Suppressor macrophage treated with lipopolysaccharide for 1 hour (primary cell): ENCODE data around the gene SNAPC1.
"Not testable (repeated sequence)": the region's sequence is repeated elsewhere in the genome, so short reads cannot be mapped to it uniquely, and the experiment has no call there.

Experiments
- DNase-seq, 3 donors: peaks; one replicate each; pipeline ENCODE4 v3.0.0-alpha.2; 2020 to 2022

SNAPC1 gene

DNA sequence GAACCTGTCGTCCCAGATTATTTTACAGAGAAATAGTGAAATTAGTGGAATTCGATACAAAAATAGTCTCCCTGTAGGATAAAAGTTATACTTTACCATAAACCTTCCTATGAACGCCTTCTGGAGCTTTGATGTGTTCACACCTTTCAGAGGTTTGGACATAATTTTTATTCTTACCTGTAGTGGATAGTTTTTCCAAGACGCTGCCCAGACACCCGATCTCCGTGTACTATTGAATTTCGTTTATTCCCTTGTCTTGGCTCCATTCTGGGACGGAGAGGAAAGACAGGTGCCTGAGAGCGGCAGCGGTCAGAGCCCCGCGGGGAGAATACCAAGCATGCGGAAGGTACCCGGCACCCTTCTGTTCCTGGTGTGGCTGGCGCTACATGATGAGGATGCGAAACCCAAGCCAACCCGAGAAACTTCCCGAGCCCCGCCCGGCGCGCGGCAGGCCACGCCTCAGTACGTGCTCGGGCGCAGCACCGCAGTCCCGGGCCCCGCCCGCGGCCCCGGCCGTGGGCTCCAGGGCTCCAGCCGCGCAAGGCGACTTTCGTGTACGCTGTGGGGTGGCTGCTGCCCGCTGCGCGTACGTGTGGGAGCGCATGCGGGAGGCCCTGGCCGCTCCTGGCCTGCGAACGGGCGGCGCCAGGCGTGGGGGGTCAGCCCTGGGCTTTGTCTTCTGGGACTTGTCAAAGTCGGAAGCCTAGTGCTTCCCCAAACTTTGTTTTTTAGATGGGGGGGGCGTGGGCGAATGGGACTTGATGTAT, 11.3 kb upstream of the SNAPC1 start:
- peak; percentile 94 to 97 (median 96) for DNase-seq

DNA sequence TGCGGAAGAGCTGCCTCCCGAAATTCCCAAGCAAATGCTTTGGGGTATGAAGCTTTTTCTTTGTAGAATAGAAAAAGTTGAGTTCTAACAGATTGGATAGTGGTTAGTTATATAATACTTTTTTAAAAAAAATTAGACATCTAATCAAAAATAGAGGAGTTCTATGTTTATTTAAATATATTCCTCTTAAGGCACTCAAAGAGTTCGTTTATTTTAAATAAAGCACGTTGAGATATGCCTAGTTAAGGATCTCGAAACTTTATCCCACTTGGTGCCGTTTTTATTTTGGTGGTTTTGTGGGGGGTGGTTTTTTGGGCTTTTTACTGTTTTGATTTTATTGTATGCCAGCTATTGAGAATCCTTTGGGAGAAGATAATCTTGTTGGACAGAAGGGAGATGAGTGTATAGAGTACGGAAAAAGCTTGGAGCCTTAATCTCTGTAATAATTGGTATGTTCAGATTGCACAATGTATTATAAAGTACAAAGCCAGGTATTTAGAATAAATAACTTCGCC, 10.7 kb upstream of the SNAPC1 start:
- DNase-seq: no peak

DNA sequence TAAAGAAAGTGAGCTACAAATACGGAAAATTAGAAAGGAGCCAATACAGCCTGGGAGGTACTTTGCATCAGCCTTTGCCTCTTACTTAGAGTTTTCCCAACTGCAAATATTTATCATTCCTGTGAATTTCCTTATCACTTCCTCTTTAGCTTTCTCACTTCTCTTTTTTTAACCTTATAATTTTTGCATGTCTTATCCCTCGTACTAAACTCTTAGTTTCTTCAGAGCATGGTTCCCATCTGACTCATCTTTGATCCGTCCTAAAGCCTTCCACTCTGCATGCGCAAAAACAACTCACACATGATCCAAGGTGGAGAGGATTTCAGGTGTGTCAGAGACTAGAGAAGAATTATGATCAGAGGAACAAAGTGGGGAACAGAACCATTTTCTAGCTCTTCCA, 9.6 kb upstream of the SNAPC1 start:
- peak; percentile 50 to 85 (median 85) for DNase-seq

DNA sequence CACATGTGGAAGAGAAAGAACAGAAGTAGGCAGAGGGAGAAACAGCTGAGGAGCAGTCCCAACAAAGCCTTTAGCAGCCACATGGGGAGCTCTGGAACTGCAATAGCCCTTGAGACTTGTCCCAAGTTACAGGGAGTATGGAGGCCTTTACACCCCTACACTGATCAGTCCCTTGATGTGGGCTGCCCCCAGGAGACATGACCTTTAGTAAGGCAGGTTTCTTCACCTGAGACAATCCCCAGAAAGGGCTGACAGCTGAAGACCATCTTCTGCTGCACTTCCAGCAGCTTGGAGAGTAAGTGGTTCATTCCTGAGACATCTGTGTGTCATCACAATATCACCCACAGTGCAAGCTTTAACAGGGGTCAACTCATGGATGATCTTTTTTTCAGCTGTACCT, 8.6 kb upstream of the SNAPC1 start:
- peak in 1 of 3 donors; percentile 7 for DNase-seq

DNA sequence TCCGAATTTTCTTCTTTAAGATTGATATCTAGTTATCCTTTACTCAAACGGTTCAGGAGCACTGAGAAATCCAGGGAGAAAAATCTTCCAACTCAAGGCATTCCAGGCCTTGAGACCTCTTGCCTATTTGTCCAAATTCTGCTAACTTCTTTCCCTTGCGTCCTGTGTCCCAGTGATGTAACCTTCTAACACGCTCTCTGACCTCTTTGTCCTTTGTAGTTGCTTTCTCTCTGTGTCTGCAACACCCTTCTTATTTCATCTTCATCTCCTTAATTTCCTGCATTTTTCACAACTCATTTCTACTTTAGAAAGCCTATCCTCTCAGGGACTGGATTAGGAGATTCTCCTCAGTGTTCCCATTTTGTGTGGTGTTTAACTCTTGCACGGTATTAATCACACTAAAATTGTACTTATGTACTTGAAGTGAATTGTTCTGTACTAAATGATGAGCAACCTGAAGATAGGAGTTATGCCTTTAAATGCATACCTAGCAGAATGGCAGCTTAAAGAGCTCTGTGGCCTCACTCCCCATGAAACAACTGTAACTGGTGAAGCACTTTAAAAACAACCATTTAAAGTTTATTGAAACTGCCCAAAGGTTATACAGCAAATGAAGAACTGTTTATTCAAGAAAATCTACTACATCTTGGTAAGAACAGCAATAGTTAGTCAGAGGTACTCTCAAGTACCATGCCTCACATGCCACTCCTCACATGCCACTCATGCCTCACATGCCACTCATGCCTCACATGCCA, 7.4 kb upstream of the SNAPC1 start:
- peak in 1 of 3 donors; percentile 16 for DNase-seq

DNA sequence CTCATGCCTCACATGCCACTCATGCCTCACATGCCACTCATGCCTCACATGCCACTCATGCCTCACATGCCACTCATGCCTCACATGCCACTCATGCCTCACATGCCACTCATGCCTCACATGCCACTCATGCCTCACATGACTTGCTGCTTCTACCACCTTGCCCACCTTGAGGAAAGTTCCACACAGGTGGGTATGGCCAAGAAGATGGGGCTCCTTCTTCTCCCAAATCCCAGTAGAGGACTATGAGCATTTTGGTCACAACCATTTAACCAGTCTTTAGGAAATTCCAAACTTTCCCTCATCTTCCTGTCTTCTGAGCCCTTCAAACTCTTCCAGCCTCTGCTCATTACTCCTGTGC, 6.9 kb upstream of the SNAPC1 start:
- DNase-seq: not testable (repeated sequence)

DNA sequence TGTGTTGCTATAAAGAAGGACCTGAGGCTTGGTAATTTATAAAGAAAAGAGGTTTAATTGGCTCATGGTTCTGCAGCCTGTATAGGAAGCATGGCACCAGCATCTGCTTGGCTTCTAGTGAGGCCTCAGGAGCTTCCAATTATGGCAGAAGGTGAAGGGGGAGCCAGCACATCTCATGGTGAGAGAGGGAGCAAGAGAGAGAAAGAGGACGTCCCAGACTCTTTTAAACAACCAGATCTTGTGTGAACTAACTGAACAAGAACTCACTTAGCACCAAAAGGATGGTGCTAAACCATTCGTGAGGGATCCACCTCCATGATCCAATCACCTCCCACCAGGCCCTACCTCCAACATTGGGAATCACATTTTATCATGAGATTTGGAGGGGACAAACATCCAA, 6.1 kb upstream of the SNAPC1 start:
- no peak for DNase-seq

DNA sequence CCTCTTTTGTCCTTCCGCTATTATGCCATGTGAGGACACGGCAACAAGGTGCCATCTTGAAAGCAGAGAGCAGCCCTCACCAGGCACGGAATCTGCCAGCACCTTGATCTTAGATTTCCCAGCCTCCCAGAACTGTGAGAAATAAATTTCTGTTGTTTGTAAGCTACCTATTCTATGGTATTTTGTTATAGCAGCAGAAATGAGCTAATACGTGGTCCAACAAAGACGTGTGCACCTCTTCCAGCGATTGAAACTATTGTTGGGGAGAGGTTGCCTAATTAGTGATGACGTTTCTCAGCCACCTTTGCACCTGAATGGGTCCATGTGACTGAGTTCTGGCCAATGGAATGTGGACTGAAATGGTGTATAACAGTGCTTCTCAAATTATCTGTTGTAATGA, 2.3 kb upstream of the SNAPC1 start:
- no peak for DNase-seq

DNA sequence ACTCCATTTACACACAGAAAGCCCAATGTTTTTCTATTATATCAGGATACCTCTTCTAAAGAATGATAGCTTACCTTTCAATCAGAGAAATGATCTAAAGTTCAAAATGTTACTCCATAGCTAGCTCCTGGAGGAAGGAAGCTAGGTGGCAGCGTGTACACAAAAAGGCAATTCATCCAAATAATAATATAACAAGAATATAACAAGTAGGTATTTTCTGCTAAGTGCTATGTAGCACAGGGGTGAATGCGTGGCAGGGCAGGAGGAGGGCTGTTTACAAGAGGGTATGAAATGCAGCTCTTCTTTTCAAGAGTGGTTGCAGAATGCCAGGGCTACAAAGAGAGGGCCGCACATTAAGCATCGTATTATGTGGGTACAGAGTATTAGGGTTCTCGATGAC, 663 bp upstream of the SNAPC1 start:
- no peak for DNase-seq

DNA sequence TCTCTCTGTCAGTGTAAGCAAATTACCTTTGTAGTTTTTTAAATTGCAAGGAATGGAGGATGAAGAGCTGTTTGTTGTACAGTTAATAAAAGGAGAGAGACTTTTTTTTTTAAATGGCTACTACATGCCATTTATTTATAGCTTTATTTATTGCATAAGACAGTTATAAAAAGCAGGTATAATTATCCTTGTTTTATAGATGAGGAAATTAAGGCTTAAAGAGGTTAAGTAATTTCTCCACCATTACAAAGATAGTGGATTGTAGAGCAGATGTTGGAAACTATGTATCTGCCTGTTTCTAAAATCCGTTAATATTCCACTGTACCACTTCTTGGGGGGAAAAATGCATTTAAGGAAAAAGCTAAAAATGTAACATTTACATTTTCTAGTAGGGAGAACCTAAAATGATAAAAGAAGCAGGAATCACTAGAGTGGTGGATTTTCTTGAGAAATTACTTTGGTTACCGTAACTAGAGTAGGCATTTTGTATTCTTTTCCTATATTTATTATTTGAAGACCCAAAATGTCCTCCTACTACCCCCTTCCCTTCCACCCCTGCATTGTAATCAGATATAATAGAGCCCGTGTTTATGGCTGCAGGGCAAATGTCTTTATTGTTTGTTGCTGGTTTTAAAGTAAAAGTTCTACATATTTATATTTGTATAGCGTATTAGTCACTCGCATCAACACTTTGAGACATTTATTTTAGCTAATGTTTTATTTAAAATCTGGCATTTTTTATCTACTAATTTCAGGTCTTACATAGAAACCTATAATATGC, 2.3 kb downstream of the SNAPC1 start:
- DNase-seq: no peak

DNA sequence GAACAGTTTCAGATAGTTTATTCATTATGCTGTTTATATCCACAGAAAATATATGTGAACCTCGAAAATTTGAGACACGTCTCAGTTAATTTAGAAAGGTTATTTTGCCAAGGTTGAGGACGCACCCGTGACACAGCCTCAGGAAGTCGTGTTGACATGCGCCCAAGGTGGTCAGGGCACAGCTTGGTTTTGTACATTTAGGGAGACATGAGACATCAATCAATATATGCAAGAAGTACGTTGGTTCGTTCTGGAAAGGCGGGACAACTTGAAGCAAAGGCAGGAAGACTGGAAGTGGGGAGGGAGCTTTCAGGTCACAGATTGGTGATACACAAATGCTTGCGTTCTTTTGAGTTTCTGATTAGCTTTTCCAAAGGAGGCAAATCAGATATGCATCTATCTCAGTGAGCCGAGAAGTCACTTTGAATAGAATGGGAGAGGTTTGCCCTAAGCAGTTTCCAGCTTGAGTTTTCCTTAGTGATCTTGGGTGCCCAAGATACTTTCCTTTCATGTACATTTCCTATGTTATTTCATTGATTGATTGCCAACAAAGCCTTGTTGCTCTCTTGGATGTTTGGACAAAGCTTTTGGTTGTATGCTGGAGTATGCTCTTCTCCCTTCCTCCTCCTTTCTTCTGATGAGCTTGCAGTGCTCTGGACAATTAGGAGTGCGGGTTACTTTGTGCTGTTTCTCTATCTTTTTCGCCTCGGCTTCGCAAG, 3.2 kb downstream of the SNAPC1 start:
- no peak for DNase-seq

DNA sequence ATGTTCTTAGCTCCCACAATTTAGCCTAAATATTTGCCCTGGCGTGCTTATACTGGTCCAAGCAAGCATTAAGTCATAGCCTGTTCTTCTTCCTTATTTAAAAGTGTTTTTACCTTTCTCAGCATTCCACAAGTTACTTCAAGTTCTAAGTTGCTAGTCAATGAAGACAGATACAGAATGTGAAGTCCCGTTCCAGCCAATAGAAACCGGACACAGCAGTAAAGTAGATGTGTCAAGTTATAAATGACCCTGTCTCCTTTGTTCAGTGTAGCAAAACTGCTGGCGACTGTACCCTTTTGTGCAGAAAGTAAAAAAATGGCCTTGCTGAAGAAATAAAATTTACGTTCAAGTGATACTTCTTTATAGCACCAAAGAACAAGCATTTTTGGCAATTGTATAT, 3.9 kb downstream of the SNAPC1 start:
- DNase-seq: no peak

DNA sequence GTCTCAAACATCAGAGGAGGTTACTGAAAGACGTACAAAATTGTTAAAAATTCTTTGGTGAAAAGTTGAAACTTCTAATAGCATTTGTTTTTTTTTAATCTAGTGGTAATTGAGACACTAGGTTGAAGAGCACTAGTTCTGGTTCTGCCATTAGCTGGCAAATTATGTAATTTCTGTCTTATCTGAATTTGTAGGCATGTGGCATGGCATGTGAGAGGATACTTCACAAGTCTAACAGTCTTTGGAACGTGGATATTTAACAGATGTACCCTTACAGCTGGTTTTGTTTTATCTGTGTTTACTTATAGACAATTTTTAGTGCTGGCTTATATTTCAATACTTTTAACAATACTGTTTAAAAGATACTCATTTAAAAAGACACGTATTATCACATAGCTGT, 6.0 kb downstream of the SNAPC1 start:
- DNase-seq: no peak

DNA sequence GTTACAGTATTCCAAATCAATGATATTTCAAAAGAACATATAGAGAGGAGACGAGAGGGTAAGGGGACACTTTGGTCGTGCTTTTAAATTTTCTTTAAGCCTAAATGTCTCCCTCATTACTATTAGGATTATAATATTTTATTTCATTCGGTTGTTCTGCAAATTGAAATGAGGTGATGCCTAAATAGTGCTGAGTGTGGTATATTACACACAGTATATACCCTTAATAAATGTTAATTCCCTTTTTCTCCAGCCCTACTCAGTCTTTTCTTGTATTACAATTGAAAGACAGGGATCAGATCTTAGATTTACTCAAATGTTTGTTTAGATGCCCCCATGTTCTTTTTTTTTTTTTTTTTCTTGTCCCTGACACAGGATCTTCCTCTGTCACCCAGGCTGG, 7.7 kb downstream of the SNAPC1 start:
- DNase-seq: no peak

DNA sequence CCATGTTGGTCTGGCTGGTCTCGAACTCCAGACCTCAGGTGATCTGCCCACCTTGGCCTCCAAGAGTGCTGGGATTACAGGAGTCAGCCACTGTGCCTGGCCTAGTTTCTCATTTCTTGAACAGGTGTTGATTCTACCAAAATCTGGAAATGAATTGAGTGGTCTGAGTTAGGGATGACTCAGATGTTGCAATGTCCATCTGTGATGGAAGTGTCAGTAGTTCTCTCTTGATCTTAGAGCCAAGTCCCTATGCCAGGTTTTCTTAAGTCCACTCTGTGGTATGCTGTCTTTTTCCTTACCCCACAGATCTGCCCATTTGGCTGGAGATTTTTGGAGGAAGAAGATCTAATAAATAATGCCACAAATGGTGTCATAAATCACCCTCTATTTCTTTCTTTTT, 12.6 kb downstream of the SNAPC1 start:
- DNase-seq: no peak

DNA sequence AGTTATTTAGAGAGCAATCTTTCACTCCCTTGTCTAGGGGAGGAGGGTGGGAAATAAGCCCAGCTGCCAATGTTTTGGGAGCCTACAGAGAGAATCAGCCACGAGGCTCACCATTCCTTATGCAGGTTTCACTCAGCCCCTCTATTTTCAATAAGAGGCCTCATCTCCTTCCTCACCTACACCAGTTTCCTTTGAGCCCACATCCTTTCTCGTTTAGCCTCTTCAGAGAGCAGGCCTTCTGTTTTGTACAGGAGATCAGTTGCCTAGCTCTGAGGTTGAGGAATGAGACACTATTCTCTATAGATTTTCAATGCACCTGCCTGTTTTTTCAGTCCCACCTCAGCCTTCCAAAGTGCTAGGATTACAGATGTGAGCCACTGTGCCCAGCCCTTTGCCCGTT, 17.9 kb downstream of the SNAPC1 start:
- no peak for DNase-seq

DNA sequence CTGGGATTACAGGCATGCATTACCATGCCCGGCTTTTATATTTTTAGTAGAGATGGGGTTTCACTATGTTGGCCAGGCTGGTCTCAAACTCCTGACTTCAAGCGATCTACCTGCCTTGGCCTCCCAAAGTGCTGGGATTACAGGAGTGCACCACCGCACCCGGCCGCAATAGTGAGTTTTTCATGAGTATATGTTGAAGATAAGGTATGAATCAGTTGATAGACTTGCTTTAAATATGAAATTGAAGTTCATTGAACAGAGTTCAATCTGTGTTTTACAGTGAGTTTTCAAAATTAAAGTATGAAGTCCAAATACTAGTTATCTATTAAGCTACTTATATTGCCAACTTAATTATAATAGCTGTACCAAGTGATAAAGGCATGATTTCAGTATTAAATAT, 35.1 kb downstream of the SNAPC1 start:
- no peak for DNase-seq

DNA sequence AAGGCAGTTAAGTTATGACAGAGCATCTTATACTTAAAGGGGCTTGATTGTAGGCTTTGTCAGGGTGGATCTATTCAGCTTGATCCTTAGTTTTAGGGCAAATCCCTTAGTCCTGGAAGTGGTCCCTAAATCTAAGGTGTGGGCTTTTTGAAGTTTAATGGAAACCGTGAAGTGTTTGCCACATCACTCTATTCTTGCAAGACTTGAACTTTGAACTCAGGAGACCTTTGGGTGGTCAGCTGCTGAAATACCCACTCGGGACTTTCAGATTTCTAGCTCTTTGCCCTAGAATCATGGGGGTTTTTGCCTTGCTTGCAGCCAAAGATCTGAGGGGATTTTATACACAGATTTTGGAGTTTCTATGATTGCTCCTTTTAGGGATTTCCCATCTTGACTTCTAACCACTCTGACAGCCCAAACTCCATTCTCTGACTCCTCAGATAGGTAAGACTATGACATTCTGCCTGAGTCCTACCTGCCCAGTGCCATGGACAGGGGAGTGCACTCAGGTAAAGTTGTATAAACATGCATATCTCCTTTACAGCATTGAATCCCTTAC, 39.9 kb downstream of the SNAPC1 start:
- peak; percentile 59 to 76 (median 67) for DNase-seq

DNA sequence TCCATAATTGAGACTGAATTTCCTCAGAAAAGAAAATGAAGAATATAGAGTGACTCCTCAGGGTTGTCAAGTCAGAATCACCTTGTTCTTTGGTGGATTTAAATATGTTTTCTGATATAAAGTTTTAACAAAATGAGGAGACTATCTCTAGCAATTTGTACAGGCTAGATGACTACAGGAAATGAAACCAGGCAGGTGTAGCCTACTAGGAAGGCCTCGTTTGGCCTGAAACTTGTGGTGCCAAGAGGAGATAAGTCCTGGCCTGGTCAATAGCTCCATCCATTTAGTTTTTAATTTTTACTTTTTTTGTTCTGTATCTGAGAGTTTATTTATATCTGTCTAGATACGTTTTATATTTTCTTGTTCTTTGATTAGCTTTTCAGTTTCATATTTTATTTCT, 41.5 kb downstream of the SNAPC1 start:
- DNase-seq: no peak

DNA sequence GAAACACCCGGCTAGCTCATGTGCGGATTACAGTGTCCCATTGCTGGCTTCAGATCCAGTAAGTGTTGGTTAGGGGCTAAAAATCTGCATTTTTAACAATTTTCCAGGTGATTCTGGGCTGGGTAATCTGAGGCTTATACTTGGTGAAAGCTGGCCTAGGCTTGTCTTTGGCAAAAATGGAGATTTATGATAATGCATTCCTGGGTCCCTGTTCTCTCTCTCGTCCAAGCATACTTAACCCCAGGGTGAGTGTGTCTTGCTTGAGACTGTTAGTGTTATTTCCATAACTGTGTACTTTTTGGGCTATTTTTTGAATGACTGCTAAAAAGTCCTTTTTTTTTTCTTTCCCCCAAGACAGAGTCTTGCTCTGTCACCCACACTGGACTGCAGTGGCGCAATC, 43.2 kb downstream of the SNAPC1 start:
- DNase-seq: no peak

DNA sequence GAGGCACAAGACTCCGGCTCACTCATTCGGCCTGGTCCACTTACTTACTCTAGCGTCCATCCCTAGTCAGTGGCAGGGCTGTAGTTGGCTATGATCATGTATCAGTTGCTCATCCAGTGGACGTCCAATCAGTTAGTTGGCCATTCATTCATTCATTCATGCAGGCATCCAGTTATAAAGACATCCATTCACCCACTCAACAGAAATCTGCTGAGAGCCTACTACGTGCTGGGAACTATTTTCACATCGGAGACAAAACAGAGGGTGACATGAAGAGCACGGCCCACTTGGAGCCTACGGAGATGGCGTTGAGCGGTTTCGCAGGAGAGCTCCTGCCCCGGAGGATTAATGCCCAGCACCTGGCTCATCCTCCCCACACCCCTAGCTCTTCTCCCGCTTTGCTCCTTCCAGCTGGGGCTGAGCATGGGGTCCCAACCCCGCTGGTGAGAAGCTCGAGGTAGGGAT, 49.7 kb downstream of the SNAPC1 start:
- no peak for DNase-seq

DNA sequence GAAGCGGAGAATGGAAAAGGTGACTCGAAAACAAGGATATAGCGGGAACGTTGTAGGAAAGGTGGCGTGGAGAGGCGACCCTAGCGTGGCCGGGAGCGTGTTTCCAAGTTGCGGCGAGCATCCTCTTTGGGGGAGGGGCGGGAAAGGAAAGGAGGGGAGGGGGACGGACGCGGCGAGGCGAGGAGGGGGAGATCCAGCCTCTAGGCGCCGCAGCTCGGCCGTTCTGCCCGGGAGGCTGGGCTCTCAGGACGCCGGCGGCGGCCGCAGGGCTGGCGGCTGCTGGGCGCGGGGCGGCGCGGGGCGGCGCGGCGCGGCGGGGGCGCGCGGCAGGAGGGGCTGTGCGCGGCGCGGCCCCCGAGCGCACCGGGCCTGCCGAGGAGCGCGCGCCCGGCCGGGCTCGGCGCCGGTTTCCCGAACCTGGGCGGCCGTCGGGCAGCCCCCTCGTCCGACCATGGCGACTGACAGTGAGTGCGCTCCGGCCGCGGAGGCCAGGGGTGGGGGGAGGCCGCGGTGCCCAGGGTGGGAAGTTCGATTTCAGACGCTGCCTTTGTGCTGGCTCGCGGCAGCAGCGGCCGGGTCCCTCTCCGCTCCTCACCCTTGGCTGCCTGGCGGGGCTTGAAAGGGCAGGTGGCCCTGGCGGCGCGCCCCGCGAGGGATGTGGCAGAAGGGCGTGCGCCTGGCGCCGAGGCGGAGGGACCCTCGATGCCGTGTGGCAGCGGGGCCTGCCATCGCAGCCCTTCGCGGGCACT, 50.3 kb downstream of the SNAPC1 start, which contains the start of gene SYT16:
TSS of gene SYT16 (plus strand) at position 357 of the 749 bp plus-strand sequence.
- DNase-seq: peak in 2 of 3 donors; percentile 4 to 18
